Ovary (tissue), 3 donors: ENCODE data around the gene HNF1A.

Experiments used
- CTCF ChIP-seq, 3 donors: fragments of 450-650 bp in 2 of 3; fragments of 200-600 bp in 1 of 3; IDR thresholded peaks; one replicate each; pipeline versions ENCODE4 v1.5.1 to v1.8.0; 2016 to 2022; ENCODE audit warnings: antibody characterized with exemption in 3 of 3, mild to moderate bottlenecking in 1 of 3
- POLR2A ChIP-seq: fragments of 450-650 bp; IDR thresholded peaks from one replicate; pipeline ENCODE4 v1.6.1; 2017; ENCODE audit warnings: antibody characterized with exemption, mild to moderate bottlenecking, moderate library complexity
- donor health status: DM: no; HTN: no; CAD: no.

GRCh38 chr12:121003650-121004049 lies 25.3 kb downstream of the HNF1A start:
- TF ChIP-seq CTCF (IDR thresholded peaks at IDR 0.05) (no peak), POLR2A (no peak)
